SIG-M5 treated with dmso at 0.1 percent for 504 hours (cell line): ENCODE data around the gene RRAS.
"Not testable (repeated sequence)": the region's sequence is repeated elsewhere in the genome, so short reads cannot be mapped to it uniquely, and the experiment has no call there.

Experiments used
- DNase-seq: peaks from one replicate; lab custom pipeline; 2025; ENCODE audit not compliant: unreplicated experiment; lab: John Stamatoyannopoulos, UW

The RRAS gene

DNA sequence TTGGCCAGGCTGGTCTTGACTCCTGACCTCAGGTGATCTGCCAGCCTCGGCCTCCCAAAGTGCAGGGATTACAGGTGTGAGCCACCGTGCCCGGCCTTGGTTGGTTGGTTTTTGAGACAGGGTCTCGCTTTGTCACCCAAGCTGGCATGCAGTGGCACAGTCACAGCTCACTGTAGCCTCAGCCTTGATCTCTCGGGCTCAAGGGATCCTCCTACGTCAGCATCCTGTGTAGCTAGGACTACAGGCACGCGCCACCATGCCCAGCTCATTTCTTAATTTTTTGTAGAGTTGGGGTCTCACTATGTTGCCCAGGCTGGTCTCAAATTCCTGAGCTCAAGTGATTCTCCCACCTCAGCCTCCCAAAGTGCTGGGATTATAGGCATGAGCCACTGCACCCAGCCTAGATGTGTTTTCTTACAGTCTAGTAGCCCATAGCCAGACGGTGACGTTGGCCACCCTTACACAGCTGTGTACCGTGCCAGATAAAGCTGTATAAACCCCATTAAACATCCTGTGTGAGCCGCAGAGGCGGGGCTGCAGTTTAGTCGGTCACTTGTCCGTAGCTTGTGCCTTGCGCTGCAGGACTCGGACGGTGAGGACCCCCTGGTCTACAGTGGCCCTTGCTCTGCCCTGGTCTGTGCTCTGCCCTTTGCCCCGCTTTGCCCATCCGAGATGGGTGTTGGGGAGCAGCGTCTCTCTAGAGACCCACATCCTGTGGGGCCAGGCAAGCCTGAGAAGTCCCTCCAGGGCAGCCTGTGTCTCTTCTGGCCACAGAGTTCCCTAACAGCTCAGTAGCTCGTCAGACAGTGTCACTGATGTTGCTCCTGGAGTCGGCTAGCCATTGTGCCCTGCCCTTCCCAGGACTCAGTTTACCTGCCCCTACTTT, 15.9 kb upstream of the RRAS start:
- no peak for DNase-seq

DNA sequence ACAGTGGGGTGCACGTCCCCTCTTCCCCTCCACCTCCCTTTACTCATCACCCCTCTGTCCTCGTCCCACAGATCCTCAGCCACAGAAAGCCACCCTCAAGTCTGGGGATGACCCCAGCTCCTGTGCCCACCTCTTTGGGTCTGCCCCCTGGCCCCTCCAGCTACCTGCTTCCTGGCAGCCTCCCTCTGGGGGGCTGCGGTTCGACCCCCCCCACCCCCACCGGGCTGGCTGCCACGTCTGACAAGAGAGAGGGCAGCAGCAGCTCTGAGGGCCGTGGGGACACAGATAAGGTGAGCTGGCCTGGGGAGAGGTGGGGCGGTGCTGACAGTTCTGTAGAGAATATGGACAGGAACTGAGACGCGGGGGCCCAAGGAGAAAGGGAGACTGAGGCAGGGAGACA, 14.6 kb upstream of the RRAS start:
- DNase-seq, result no peak

DNA sequence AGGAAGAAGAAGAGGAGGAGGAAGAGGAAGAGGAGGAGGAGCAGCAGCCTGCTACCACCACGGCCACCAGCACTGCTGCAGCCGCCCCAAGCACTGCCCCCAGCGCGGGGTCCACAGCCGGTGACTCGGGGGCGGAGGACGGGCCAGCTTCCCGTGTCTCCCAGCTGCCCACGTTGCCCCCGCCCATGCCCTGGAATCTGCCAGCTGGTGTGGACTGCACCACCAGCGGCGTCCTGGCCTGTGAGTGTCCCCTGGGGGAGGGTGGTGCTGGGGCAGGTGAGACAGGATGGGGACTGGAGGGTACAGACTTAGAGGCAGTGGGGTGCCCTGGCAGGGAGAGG, 13.5 kb upstream of the RRAS start:
- DNase-seq, result no peak

DNA sequence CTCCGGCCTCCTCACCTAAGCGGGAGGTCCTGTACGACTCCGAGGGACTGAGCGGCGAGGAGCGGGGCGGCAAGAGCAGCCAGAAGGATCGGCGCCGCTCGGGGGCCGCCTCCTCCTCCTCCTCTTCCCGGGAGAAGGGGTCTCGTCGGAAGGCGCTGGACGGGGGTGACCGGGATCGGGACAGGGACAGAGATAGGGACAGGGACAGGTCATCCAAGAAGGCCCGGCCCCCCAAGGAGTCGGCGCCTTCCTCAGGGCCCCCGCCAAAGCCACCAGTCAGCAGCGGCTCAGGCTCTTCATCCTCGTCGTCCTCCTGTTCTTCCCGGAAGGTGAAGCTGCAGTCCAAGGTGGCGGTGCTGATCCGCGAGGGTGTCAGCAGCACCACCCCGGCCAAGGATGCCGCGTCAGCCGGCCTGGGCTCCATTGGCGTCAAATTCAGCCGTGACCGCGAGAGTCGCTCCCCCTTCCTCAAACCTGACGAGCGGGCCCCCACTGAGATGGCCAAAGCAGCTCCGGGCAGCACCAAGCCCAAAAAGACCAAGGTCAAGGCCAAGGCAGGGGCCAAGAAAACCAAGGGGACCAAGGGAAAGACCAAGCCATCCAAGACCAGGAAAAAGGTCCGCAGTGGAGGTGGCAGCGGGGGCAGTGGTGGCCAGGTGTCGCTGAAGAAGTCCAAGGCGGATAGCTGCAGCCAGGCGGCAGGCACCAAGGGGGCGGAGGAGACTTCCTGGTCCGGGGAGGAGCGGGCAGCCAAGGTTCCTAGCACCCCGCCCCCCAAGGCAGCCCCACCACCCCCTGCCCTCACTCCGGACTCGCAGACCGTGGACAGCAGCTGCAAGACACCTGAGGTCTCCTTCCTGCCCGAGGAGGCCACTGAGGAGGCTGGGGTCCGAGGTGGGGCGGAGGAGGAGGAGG, 12.9 kb upstream of the RRAS start:
- DNase-seq, result no peak

DNA sequence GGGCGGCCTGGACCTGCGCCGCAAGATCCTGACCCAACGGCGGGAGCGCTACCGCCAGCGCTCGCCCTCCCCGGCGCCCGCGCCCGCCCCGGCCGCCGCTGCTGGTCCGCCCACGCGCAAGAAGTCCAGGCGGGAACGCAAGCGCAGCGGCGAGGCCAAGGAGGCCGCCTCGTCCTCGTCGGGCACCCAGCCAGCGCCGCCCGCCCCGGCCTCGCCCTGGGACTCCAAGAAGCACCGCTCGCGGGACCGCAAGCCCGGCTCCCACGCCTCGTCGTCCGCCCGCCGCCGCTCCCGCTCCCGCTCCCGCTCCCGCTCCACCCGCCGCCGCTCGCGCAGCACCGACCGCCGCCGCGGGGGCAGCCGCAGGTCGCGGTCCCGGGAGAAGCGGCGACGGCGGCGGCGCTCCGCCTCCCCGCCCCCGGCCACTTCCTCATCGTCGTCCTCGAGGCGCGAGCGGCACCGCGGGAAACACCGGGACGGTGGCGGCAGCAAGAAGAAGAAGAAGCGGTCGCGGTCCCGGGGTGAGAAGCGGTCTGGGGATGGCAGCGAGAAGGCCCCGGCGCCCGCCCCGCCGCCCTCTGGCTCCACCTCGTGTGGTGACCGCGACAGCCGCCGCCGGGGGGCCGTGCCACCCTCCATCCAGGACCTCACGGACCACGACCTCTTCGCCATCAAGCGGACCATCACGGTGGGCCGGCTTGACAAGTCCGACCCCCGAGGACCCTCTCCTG, 12.0 kb upstream of the RRAS start:
- no peak for DNase-seq

DNA sequence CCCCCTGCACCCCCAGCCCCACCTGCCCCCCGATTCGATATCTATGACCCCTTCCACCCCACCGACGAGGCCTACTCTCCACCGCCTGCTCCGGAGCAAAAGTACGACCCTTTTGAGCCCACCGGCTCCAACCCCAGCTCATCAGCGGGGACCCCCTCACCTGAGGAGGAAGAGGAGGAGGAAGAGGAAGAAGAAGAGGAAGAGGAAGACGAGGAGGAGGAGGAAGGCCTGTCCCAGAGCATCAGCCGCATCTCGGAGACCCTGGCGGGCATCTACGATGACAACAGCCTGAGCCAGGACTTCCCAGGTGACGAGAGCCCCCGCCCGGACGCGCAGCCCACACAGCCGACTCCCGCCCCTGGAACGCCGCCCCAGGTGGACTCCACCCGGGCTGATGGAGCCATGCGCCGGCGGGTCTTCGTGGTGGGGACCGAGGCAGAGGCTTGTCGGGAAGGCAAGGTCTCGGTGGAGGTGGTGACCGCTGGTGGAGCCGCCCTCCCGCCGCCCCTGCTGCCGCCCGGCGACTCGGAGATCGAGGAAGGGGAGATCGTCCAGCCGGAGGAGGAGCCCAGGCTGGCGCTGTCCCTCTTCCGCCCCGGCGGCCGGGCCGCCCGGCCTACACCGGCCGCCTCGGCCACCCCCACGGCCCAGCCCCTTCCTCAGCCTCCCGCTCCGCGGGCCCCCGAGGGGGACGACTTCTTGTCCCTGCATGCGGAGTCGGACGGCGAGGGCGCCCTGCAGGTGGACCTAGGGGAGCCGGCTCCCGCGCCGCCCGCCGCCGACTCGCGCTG, 11.3 kb upstream of the RRAS start:
- no peak for DNase-seq

DNA sequence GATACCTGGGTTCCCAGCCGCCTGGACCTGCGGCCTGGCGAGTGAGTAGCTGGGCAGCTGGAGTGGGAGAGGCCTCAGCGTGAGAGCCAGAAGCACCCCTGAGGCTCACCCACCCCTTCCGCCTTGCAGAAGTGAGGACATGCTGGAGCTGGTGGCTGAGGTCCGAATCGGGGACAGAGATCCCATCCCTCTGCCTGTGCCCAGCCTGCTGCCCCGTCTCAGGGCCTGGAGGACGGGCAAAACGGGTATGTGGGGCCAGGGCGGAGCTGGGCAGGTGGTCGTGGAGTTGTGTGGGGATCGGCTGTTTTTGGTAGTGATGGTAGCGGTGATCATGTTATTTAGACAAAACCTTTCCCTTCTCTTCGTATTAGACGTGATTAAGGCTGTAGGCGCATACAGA, 6.6 kb upstream of the RRAS start:
- DNase-seq, result no peak

DNA sequence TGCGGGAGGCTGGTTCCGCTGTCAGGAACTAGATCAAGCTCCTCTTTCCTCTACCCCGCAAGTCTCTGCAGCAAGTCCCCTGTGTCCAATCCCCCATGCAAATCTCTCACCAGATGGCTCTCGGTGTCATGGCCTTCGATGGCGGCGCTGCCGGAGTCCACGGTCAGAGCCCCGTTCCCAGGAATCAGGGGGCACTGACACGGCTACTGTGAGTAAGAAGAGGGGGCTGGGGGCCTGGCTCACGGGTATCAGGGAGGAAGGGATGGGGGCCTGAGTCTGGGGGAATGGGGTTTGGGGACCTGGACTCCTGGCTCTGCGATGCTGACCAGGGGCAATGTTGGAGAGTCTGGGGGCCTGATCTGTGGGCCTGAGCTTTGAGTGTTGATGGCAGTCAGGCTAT, 6.1 kb upstream of the RRAS start:
- no peak for DNase-seq

DNA sequence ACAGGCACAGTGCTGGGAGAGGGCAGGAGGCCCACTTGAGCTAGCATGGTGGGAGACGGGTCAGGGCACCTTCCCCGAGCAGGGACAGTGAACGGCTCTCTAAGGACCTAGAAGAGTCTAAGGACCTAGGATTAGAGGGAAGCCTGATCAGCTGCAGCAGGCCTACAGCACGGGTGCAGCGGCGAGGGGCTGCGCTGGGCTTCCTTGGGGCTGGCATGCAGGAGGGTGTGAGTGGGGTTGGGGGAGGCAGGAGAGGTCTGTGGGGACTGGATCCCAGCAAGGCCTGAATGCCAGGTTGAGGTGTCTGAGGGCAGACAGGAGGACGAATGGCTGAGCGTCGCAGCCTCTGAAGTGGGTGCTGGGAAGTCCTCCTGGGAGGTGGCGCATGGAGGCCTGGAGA, 5.6 kb upstream of the RRAS start:
- DNase-seq, result no peak

DNA sequence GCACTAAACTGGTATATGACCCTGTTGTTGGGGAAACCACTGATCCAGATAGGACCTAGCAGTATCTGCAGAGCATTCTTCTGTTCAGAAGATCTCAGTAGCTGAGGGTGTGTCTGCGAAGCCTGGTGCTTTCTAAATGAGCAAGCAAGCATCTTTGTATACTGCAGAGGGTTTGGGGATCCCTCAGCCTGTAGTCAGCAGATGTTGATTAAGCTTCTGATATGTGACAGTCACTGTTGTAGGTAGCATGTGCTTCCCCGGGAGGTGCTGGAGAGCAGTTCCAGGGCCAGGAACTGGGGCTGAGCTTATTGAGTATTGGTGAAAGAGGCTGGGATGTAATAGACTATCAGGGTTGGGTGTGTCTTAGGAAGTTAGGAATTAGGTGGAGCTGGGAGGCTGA, 3.5 kb upstream of the RRAS start:
- DNase-seq, result no peak

DNA sequence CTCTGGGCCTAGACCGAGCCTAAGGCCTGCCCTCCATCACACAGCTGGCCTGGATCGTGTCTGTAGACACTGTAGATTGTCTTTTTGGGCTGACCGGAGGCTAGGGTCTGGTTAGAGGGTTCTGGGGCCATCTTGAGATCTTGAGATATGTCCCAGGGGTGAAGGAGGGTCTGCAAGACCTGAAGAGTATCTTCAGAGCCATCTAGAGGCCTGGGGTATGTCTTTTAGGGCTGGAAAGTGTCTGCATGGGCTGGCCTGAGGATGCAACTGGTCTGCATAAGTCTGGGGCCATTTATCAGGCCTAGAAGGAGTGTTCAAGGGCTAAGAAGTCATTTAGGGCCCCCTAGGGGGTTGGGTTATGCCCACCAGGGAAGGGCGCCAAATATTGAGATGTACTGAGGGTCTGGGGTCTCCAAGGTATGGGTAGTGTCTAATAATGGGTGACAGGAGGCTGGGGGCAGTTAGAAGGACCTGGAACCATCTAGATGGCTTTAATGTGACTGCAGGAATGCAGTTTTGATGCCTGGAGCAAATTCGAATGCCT, 2.6 kb upstream of the RRAS start:
- no peak for DNase-seq

DNA sequence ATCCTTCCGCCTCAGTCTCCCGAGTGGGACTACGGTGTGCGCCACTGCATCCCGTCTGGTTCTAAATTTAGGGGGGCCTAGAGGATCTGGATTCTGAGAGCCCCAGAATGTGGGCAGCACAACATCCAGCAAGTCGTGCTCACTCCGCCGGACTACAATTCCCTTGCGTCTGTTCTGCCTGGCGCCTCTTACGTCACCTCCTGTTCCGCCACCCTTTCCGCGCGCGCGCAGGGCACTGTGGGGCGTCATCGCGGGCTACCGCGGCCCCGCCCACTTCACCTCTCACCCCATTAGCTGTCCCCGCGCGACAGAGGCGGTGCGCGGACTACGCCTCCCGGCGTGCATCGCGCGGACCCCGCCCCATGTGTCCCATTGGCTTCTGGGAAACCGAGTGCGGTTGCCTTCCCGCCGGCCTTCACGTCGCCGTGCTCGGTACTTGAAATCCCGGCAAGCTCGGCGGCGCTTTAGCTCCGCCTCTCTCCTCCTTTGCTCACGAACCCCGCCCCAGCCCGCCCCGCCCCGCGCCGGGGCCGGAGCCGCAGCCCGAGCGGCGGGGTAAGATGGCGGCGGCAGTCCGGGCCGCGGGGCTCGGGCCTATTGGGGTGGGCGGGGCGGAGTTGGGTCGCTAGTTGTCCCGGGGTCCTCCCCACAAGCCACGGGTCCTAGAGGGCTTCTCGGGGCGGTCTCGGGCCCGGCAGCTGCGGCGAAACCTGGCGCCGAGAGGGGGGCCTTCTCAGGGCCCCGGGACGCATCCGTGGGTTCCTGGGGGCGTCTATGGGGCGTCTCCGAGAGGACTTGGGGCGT, 1.9 kb upstream of the RRAS start, which contains the start of gene SCAF1:
Gene SCAF1 (plus strand): TSS at position 522 of the 804 bp plus-strand sequence. CDS start 2,818 bp downstream, outside the sequence.
- peak; percentile 98 for DNase-seq

DNA sequence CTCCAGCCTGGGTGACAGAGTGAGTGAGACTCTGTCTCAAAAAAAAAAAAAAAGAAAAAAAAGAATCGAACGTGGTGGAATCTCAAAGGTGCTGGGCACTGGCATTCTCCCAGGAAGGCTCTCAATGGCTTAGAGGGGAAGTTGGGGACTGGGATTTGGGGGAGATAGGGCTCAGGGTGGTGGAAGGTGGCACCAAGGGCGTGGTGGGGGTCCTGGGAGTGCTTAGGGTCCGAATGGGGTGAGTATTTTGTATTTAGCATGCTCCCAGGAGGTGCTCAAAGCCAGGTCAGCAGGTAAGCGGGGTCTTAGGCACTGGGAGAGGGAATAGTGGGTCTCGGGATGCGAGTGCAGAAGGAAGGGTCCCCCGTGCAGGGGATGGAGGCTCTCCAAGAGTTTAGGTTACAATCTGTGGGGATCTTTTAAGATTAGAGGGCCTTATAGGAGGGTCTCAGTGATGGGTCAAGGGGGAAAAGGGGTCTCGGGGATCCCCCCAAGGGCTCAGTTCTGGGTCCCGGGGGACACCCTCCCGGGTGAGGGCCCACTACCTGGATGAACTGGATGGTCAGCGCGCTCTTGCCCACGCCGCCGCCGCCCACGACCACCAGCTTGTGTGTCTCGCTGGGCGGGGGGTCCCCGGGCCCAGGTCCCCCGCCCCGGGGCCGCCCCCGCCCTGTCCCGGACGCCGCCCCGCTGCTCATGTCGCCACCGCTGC, 386 bp downstream of the RRAS start:
- no peak for DNase-seq

DNA sequence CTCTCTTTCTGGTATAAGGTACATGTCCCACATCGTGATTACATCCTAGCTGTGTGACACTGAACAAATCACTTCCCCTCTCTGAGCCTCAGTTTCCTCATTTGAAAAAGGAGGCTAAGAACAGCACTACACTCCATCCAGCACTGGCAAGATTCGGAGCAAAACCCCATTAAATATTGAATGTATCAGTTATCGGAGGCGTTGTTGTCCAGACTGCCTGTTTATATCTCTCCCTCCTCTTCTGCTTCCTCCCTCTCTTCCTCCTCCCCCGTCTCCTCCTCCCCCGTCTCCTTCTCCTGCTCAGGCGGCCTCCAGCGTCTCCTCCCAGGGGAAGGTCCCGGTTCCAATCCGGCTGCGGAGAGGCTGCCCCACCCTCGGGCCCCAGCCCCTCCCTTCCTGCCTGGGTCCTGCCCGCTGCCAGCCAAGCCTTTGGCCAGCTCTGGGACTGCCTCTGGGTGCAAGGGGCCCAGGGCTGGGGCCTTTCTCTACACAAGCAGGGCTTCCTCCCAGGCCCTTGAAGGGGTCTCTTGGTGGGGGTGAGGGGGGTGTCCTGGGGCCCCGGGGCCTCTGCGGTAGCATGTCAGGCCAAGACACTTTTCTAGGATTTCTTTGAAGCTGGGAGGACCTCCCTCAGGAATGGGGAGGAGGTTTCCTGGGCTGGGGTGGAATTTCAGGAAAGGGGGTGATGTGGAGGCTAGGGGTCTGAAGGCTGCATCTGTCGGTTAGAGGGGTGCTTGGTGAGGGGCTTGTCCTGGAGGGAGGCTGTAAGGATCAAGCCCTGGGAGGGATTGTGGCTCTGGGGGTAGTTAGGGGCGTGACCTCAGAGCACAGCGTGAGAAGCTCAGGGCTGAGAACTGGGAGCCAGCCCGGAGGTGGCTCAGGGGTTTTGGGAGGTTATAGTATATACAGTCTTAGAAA, 1.9 kb downstream of the RRAS start:
- DNase-seq, result peak; percentile 19

DNA sequence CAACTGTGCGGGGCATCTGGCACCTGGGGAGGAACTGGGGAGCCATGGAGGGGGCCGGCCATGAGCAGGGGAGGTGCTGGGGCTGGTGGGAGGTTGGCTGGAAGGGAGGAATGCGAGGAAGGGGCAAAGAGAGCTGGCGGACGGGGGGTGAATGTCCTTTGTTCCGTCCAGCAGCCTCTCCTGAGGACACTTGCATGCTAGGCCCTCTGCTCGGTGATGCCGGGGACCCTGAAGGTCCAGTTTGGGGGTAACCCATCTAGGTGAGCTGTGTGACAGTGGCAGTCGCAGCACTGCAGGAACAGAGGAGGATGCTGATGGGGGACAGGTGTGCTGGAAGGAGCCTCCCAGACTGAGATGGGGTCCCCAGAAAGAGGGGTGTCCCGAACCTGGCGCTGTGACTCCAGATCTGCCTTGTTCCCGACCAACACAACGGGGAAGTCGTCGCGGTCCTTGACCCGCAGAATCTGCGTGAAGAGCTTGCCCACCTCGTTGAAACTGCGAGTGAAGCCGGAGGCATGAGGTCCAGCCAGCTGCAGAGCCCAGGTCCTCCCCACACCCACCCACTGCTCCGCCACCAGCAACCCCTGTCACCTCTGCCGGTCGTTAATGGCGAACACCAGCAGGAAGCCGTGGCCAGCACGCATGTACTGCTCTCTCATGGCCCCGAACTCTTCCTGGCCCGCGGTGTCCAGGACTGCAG, 3.6 kb downstream of the RRAS start:
- DNase-seq, result no peak

DNA sequence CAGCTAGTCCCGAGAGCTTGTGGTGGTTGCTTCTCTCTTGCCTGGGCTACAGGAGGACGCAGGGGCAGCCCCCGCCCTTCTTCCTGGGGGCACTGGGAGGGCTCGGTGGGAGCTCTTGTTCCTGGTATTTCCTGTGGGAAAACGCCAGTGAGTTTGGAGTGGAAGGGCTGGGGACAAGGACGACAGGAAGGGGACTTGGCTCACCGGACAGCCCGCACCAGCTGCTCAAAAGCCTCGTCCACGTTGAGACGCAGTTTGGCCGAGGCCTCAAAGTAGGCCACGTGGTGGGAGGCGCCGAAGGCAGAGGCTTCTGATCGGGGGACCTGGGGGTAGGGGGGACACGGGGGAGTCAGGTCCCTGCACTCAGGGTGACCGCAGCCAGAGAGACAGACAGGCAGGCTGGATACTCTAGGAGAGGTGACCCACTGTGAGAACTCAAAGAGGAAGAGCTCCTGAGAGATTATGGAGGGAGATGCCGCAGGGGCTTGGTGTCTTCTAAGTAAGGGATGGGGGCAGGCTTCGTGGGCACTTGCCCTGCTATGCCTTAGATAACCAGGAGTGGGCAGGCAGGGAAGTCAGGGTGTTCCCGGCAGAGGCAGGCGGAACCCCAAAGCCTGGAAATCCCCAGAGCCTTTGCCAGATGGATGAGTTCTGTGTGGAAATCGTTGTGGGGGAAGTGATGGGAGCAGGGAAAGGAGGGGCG, 4.3 kb downstream of the RRAS start:
- DNase-seq, result no peak

DNA sequence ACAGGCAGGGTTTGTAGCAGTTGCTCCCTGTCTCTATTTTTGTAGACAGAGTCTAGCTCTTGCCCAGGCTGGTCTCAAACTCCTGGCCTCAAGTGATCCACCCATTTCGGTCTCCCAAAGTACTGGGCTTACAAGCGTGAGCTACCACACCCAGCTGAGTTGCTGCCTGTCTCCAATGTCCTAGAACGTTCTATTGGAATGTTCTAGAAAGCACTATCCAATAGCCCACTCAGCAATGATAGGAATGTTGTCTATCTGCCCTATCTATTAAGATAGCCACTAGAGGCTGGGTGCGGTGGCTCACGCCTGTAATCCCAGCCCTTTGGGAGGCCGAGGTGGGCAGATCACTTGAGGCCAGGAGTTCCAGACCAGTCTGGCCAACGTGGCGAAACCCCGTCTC, 6.7 kb downstream of the RRAS start:
- DNase-seq, result not testable (repeated sequence)
